IMR-90 (cell line): ENCODE results near the gene OSBP2. TPM values are rescaled to one million over a fixed set of nuclear protein-coding genes. Genes with fewer than 3 reads are reported as not detected.

Experiments
- ATAC-seq: fragments of 200-7000 bp; cut with Tn5 transposase; 2 replicates; pipeline ENCODE4 v1.9.1; 2020; ENCODE audit warnings: low read depth, mild to moderate bottlenecking, moderate library complexity
- BruUV-seq: library from RNA; stranded (reverse); fragments of 400-500 nt; replicated peaks from 2 replicates; lab custom pipeline; 2021; lab: Mats Ljungman, UMichigan
- CTCF ChIA-PET: fragments of 300-600 bp; formaldehyde crosslinking; extraction: SDS; loops from one replicate; lab custom pipeline; 2021; ENCODE audit warnings: antibody characterized with exemption; lab: Yijun Ruan, JAX
- POLR2A ChIA-PET: fragments of 300-600 bp; sonication (Branson Sonifier 250); formaldehyde crosslinking; loops from one replicate; lab custom pipeline; 2022; ENCODE audit warnings: antibody characterized with exemption; ENCODE audit not compliant: unreplicated experiment; lab: Charles Lee
- DNase-seq: peaks from one replicate; pipeline ENCODE4 v3.0.0; 2013
- H2AFZ ChIP-seq: replicated peaks from 2 replicates; pipeline ENCODE3; 2013; ENCODE audit warnings: low read length, mild to moderate bottlenecking; ENCODE audit not compliant: poor library complexity
- H2AK5ac ChIP-seq: 2 replicates; pipeline ENCODE4 v1.6.1; 2013; ENCODE audit warnings: low read depth, low read length, inconsistent platforms
- H2AK9ac ChIP-seq: replicated peaks from 2 replicates; pipeline ENCODE3; 2013; ENCODE audit warnings: mild to moderate bottlenecking, low read depth, low read length, moderate library complexity; ENCODE audit not compliant: poor library complexity
- H2BK120ac ChIP-seq: 2 replicates; pipeline ENCODE4 v1.6.1; 2013; ENCODE audit warnings: low read depth, low read length, inconsistent platforms
- H2BK15ac ChIP-seq: 3 replicates; pipeline ENCODE4 v1.6.1; 2013; ENCODE audit warnings: low read depth, low read length, inconsistent platforms
- H2BK20ac ChIP-seq: 2 replicates; pipeline ENCODE4 v1.6.1; 2013; ENCODE audit warnings: low read depth, mild to moderate bottlenecking, inconsistent platforms, low read length, moderate library complexity
- H2BK5ac ChIP-seq: 2 replicates; pipeline ENCODE4 v1.6.1; 2013; ENCODE audit warnings: mild to moderate bottlenecking, low read depth, low read length, inconsistent platforms; ENCODE audit not compliant: poor library complexity, severe bottlenecking
- H3K14ac ChIP-seq: replicated peaks from 2 replicates; pipeline ENCODE4 v1.6.1; 2013; ENCODE audit warnings: low read depth, low read length, inconsistent platforms
- H3K18ac ChIP-seq: 2 replicates; pipeline ENCODE4 v1.6.1; 2013; ENCODE audit warnings: low read depth, low read length, control low read depth
- H3K23ac ChIP-seq: 2 replicates; pipeline ENCODE4 v1.6.1; 2013; ENCODE audit warnings: low read depth, low read length, inconsistent platforms
- H3K27ac ChIP-seq: 2 replicates; pipeline ENCODE4 v1.5.1; 2013; ENCODE audit warnings: mild to moderate bottlenecking, control low read depth, low read length; ENCODE audit not compliant: insufficient read depth
- H3K27me3 ChIP-seq: 2 replicates; pipeline ENCODE4 v1.6.1; 2013; ENCODE audit warnings: low read length; ENCODE audit not compliant: control insufficient read depth, insufficient read depth
- H3K36me3 ChIP-seq: 2 replicates; pipeline ENCODE4 v1.6.1; 2013; ENCODE audit warnings: low read length, mixed read lengths; ENCODE audit not compliant: control insufficient read depth, insufficient read depth
- H3K4ac ChIP-seq: 2 replicates; pipeline ENCODE4 v1.6.1; 2013; ENCODE audit warnings: low read depth, low read length, inconsistent platforms
- H3K4me1 ChIP-seq: 2 replicates; pipeline ENCODE4 v1.6.1; 2013; ENCODE audit warnings: low read length, mixed read lengths; ENCODE audit not compliant: control insufficient read depth, insufficient read depth
- H3K4me2 ChIP-seq: 2 replicates; pipeline ENCODE4 v1.6.1; 2013; ENCODE audit warnings: low read depth, mild to moderate bottlenecking, control low read depth, low read length, moderate library complexity
- H3K4me3 ChIP-seq: 2 replicates; pipeline ENCODE4 v1.5.1; 2013; ENCODE audit warnings: low read depth, mild to moderate bottlenecking, control low read depth, low read length, moderate library complexity; ENCODE audit not compliant: insufficient read depth
- H3K56ac ChIP-seq: 2 replicates; pipeline ENCODE4 v1.6.1; 2013; ENCODE audit warnings: low read length, inconsistent platforms; ENCODE audit not compliant: insufficient read depth; ENCODE audit errors: extremely low read depth
- H3K79me1 ChIP-seq, 2 experiments: 2 replicates each; pipeline ENCODE4 v1.6.1; 2013; ENCODE audit warnings: low read length in 2 of 2, inconsistent platforms in 1 of 2, low read depth in 1 of 2
- H3K9ac ChIP-seq: 2 replicates; pipeline ENCODE4 v1.6.1; 2013; ENCODE audit warnings: low read depth, low read length, control low read depth
- H3K9me1 ChIP-seq: 2 replicates; pipeline ENCODE4 v1.6.1; 2013; ENCODE audit warnings: low read length, inconsistent platforms; ENCODE audit not compliant: insufficient read depth
- H3K9me3 ChIP-seq: 2 replicates; pipeline ENCODE4 v1.6.1; 2013; ENCODE audit warnings: low read length; ENCODE audit not compliant: control insufficient read depth, insufficient read depth
- H4K20me1 ChIP-seq: 2 replicates; pipeline ENCODE4 v1.6.1; 2013; ENCODE audit warnings: low read length, inconsistent platforms; ENCODE audit not compliant: insufficient read depth
- H4K5ac ChIP-seq: 2 replicates; pipeline ENCODE4 v1.6.1; 2013; ENCODE audit warnings: mild to moderate bottlenecking, low read depth, low read length, control low read depth
- H4K8ac ChIP-seq, 2 experiments: 2 replicates each; pipeline ENCODE4 v1.6.1; 2013; ENCODE audit warnings: low read depth in 2 of 2, low read length in 2 of 2, control low read depth in 1 of 2, inconsistent platforms in 1 of 2
- H4K91ac ChIP-seq: 2 replicates; pipeline ENCODE4 v1.6.1; 2013; ENCODE audit warnings: low read depth, low read length, inconsistent platforms; ENCODE audit not compliant: insufficient read depth
- ELK1 ChIP-seq: fragments of 150-350 bp; IDR thresholded peaks from 2 replicates; pipeline ENCODE4 v1.6.1; 2016; ENCODE audit warnings: low read depth, mild to moderate bottlenecking, low read length, moderate library complexity, borderline replicate concordance
- RFX5 ChIP-seq: IDR thresholded peaks from 2 replicates; pipeline ENCODE4 v1.8.0; 2012; ENCODE audit warnings: low read depth, mild to moderate bottlenecking, low read length, moderate library complexity
- WGBS, 2 experiments: methylation state at CpG; one replicate each; pipeline versions ENCODE4 v1.1.5 to v1.1.7; 2013; ENCODE audit warnings: missing lambda C conversion rate in 2 of 2; ENCODE audit not compliant: insufficient read length in 1 of 2; ENCODE audit errors: extremely low coverage in 2 of 2; 5-methylcytosine and 5-hydroxymethylcytosine counted together
- dilution Hi-C: fragments of 300-500 bp; cut with HindIII; formaldehyde crosslinking; loops from one replicate; pipeline ENCODE4 v1.14.3; 2018; ENCODE audit warnings: low sequenced_read_pairs; ENCODE audit not compliant: unreplicated experiment
- in situ Hi-C: fragments of 300-500 bp; cut with MboI; formaldehyde crosslinking; loops from 3 replicates; pipeline ENCODE4 v1.14.3; 2019; ENCODE audit warnings: low sequenced_read_pairs, inconsistent platforms, mixed read lengths
- intact Hi-C: fragments of 100-400 bp; cut with micrococcal nuclease; formaldehyde crosslinking; loops from 2 replicates; pipeline ENCODE4 v1.10.0; 2022
- polyA plus RNA-seq, 3 experiments: library from polyadenylated mRNA; depleted of rRNA; stranded (reverse); fragments of >200 nt; gene quantifications; 2 replicates each; pipeline ENCODE4 v1.2.3, GENCODE V29; 2012; ENCODE audit warnings: low replicate concordance in 1 of 3
- total RNA-seq: library from RNA; depleted of rRNA; stranded (reverse); fragments of >200 nt; gene quantifications from 2 replicates; pipeline ENCODE4 v1.2.3, GENCODE V29; 2012

OSBP2 gene
- total and polyA plus RNA-seq, 2 of the 4 experiments (the other 2 are of a cell fraction) = 1.8 to 2.2 TPM

DNA sequence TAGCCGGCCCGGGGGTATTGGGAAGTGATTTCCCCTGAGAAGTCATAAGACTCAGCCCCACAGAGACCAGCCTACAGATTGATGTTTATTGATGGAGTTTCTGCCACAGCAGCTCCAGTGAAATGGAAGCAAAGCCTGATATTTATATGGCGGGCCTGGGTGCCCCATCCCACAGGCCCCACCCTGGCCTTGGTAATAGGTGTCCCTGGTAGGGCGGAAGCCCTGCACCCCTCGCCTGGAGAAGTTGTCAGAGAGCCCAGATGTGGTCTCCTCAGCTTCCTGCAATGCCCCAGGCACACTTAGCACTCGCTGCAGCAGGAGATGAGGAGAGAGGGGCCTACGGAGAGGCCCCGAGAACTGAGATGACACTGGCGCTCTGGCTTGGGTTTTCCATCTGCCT is 166.5 kb downstream of the OSBP2 start:
- ATAC-seq = no peak
- Histone ChIP-seq H3K14ac (no peak overlapping the region), H3K36me3 (no peaks in the 10 kb centered on the region), H2BK5ac (no peak overlapping the region), H3K18ac (no peak overlapping the region), H4K5ac (no peak overlapping the region), H2BK20ac (no peak overlapping the region), H3K79me1 (no peaks in the 10 kb centered on the region), H2BK15ac (no peak overlapping the region), H3K9me3 (no peaks in the 10 kb centered on the region), H3K4me3 (no peak overlapping the region), H2AK5ac (no peak overlapping the region), H3K4ac (no peak overlapping the region), H3K56ac (no peak overlapping the region), H3K4me2 (no peak overlapping the region), H4K20me1 (no peaks in the 10 kb centered on the region; the same call in 1 of the 2 replicates), H2AK9ac (no peak overlapping the region), H3K27me3 (peaks cover 2% of the 10 kb centered on the region; the same call in 1 of the 2 replicates), H3K27ac (no peak overlapping the region), H3K9me1 (no peaks in the 10 kb centered on the region; the same call in 1 of the 2 replicates), H4K8ac (no peak overlapping the region), H4K91ac (no peak overlapping the region), H3K4me1 (no peaks in the 10 kb centered on the region), H2BK120ac (no peak overlapping the region), H3K9ac (no peak overlapping the region), H3K23ac (no peak overlapping the region), H2AFZ (no peak overlapping the region)
- no TSS peak for BruUV-seq
- no peak for DNase-seq
- no CpG with 5 or more reads among the region's 9 CpGs for WGBS, 2 experiments
- in situ Hi-C loops = no loop called here
- TF ChIP-seq RFX5 (no peak), ELK1 (no peak)
- POLR2A ChIA-PET = no interaction called here
- CTCF ChIA-PET = no interaction called here
- intact Hi-C loops = no loop called here
- dilution Hi-C loops = no loop called here
